Endothelial cell of umbilical vein (primary cell): ENCODE results near the gene CENPQ.

Experiments used
- EZH2 ChIP-seq: IDR thresholded peaks from 2 replicates; pipeline ENCODE4 v1.6.1; 2012; ENCODE audit warnings: borderline replicate concordance, low read depth, mild to moderate bottlenecking, moderate library complexity, low read length, inconsistent platforms; ENCODE audit not compliant: severe bottlenecking
- MYC ChIP-seq: IDR thresholded peaks from one replicate; pipeline ENCODE4 v1.6.1; 2011; ENCODE audit warnings: mild to moderate bottlenecking, low read depth, low read length
- POLR2A ChIP-seq: IDR thresholded peaks from 2 replicates; pipeline ENCODE4 v1.6.1; 2012; ENCODE audit warnings: low read depth, mild to moderate bottlenecking, control low read depth, low read length
- TF ChIP-seq, protein P1 (sequence below), 2 donors: IDR thresholded peaks; 1 replicate in 1 of 2; 2 replicates in 1 of 2; pipeline ENCODE4 v1.5.1; 2011; ENCODE audit warnings: low read length in 2 of 2, mild to moderate bottlenecking in 2 of 2, moderate library complexity in 2 of 2, control low read depth in 1 of 2, inconsistent platforms in 1 of 2, low read depth in 1 of 2; ENCODE audit not compliant: insufficient read depth in 1 of 2; ENCODE audit errors: extremely low read depth in 1 of 2
- TF ChIP-seq, protein P2 (sequence below): IDR thresholded peaks from 2 replicates; pipeline ENCODE4 v1.6.1; 2011; ENCODE audit not compliant: insufficient read depth, insufficient read length

DNA sequence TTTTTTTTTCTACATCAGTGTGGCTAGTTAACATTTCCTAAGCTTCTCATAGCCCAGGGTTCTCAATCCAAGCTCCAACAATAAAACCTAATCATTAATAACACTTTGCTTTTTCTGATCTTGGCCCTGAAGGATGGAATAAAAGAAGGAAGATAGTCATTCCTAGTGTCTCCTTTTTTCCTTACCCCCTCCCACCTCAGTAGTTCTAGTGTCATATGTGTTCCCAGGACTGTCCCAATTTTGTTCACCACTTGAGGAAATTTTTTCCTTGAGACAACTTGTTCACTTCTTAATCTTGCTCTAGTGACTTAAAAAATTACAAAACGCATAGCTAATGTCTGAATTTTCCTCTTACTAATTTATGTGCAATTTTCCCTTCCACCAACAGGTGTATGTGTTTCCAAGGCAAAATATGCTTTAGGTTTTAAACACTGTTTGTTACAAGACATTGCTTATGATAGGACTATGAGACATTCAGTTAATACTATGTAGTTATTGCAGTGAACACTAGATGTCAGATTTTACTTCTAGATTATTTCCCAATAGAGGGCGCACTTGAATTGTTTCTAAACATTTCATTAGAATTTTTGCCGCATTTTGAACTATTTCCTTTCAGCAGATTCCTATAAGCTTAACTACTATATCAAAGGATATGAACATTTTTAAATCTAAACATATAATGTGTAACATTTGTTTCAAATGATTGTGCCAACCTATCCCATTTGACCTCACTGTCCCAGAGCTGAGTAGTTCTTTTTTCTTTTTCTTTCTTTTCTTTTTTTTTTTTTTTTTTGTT lies 68.8 kb downstream of the CENPQ start:
- TF ChIP-seq MYC (no peak), POLR2A (no peak), EZH2 (no peak)
- TF ChIP-seq, protein P1, sequence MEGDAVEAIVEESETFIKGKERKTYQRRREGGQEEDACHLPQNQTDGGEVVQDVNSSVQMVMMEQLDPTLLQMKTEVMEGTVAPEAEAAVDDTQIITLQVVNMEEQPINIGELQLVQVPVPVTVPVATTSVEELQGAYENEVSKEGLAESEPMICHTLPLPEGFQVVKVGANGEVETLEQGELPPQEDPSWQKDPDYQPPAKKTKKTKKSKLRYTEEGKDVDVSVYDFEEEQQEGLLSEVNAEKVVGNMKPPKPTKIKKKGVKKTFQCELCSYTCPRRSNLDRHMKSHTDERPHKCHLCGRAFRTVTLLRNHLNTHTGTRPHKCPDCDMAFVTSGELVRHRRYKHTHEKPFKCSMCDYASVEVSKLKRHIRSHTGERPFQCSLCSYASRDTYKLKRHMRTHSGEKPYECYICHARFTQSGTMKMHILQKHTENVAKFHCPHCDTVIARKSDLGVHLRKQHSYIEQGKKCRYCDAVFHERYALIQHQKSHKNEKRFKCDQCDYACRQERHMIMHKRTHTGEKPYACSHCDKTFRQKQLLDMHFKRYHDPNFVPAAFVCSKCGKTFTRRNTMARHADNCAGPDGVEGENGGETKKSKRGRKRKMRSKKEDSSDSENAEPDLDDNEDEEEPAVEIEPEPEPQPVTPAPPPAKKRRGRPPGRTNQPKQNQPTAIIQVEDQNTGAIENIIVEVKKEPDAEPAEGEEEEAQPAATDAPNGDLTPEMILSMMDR (IDR thresholded peaks at IDR 0.05; ENCODE audit: extremely low read depth in 1 of 2, insufficient read depth in 1 of 2, low read depth in 1 of 2, low read length in 2 of 2), result peak; percentile 66 to 71
- TF ChIP-seq, protein P2, sequence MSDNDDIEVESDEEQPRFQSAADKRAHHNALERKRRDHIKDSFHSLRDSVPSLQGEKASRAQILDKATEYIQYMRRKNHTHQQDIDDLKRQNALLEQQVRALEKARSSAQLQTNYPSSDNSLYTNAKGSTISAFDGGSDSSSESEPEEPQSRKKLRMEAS, result no peak
